DND-41 (cell line): ENCODE measurements around the gene TSPEAR.

Source experiments
- EZH2 ChIP-seq: IDR thresholded peaks from 3 replicates; pipeline ENCODE4 v1.6.1; 2012; ENCODE audit warnings: borderline replicate concordance, low read depth, mild to moderate bottlenecking, moderate library complexity, low read length, inconsistent platforms; ENCODE audit not compliant: severe bottlenecking
- TF ChIP-seq, protein P1 (sequence below): IDR thresholded peaks from 2 replicates; pipeline ENCODE4 v1.5.1; 2012; ENCODE audit warnings: borderline replicate concordance, low read length, moderate library complexity, mild to moderate bottlenecking; ENCODE audit not compliant: poor library complexity, severe bottlenecking; ENCODE audit errors: extremely low read depth

DNA sequence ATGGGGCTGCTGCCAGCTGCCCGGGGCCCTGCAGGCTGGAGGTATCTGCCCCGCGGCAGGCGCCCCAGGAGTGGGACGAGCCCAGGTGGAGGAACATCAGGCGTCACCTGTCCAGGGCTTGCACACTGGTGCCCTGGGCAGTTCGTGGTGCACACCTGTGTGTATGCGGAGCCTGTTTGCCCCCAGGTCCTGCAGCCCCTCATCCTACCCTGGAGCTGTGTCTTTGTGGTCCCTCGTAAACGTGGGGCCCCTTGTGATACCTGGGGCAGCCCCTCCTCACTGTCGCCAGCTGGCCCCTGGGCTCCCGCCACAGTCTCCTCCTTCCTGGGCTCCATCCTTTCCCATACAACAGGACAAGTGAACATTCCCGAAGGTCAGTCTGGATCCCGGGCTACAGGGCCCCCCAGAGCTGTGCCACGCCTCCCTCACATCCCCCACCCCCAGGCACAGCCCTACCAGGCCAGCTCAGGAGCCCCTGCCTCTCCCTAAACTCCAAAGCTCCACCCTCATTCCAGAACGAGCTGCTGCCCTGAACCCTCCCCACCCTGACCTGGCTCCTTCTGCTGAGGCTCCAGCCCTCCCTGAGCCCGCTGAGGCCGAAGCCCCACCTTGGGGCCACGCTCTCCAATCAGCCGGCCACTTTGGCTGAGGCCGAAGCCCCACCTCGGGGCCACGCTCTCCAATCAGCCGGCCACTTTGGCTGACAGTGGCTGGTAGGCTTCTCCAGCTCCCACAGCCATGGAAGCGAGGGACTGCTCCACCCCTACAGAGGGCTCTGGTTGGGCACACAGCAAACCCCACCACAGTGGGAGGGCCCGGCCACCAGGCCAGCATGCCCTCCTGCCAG lies 47.6 kb upstream of the TSPEAR start:
- TF ChIP-seq, protein P1, sequence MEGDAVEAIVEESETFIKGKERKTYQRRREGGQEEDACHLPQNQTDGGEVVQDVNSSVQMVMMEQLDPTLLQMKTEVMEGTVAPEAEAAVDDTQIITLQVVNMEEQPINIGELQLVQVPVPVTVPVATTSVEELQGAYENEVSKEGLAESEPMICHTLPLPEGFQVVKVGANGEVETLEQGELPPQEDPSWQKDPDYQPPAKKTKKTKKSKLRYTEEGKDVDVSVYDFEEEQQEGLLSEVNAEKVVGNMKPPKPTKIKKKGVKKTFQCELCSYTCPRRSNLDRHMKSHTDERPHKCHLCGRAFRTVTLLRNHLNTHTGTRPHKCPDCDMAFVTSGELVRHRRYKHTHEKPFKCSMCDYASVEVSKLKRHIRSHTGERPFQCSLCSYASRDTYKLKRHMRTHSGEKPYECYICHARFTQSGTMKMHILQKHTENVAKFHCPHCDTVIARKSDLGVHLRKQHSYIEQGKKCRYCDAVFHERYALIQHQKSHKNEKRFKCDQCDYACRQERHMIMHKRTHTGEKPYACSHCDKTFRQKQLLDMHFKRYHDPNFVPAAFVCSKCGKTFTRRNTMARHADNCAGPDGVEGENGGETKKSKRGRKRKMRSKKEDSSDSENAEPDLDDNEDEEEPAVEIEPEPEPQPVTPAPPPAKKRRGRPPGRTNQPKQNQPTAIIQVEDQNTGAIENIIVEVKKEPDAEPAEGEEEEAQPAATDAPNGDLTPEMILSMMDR, result no peak
- no peak for TF ChIP-seq EZH2
